CD4-positive, alpha-beta T cell treated with Interleukin-1 beta for 1 hour (primary cell): ENCODE results near the gene PAPPA2.
"Not testable (repeated sequence)": the region's sequence is repeated elsewhere in the genome, so short reads cannot be mapped to it uniquely, and the experiment has no call there.

Source experiments
- DNase-seq, 2 donors: peaks; one replicate each; pipeline ENCODE4 v3.0.0-alpha.2; 2020 to 2022

The PAPPA2 gene

DNA sequence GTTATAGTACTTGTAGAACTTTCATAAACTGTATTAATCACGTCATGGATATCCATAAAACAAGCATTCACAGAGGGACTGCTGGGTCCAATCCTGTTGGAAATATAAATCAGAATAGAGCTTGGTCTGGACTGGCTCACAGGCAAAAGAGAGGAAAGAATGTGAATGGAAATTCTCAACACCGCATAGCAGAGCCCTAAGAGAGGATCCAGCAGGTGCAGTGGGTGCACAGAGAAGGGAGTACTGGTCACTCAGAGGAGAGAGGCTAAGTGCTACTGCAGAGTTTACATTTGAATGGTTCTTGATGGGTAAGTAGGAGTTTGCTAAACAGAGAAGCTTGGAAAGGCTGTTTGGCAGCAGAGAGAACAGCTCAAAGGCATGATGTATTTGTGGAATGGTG is 231.7 kb downstream of the PAPPA2 start:
- DNase-seq, result no peak

DNA sequence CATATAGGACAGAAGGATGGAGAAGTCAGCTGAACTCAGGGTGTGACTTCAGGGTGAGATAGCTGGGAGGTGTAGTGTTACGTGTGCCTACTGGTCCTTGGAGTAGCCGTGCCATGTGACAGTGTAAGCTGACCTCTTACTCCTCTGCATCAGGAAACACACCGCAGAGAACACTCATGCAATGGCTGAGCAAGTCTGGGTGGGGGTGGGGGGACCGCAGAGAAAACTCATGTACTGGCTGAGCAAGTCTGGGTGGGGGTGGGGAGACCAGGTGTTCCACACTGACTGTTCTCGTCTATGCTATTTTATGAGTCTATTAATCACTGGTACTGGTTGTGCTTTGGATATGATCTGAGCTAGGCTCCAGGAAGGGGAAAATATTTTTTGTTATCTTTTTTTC is 233.1 kb downstream of the PAPPA2 start:
- no peak for DNase-seq

DNA sequence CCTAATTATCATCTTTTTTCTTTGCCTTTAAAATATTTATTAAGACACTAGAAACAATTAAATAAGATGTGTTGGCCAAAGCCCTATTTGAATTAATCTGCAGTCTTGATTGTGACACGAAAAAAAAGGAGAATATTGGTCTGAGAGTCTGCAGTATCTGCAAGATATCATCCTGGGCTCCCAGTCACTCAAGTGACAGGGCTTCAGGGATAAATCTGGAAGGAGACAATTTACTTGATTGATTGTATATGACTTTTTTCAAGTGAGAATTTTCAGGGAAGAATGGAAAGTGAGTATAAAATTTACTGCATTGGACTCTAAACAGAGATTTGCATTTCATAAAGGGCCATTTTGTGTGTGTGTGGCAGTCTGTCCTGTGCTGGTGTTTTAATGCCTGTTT is 233.7 kb downstream of the PAPPA2 start:
- DNase-seq, result no peak

DNA sequence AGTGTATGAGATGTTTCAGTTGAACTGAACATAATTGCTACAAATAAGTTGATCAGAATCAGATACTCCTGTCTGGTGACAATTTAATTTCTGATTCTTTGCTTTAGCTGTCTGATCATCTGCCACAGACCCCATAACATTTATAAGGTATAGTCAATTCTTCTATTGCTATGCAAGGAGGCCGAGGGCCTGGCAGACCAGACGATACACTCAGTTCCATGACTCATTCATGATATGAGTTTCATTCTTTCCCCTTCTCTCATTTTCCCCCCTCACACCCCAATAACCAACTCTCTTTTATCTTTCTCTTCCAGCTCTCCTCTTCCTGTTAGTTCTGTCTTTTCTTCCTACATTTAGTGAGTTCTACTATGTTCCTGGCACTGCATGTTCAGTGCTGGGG is 236.8 kb downstream of the PAPPA2 start:
- DNase-seq, result no peak

DNA sequence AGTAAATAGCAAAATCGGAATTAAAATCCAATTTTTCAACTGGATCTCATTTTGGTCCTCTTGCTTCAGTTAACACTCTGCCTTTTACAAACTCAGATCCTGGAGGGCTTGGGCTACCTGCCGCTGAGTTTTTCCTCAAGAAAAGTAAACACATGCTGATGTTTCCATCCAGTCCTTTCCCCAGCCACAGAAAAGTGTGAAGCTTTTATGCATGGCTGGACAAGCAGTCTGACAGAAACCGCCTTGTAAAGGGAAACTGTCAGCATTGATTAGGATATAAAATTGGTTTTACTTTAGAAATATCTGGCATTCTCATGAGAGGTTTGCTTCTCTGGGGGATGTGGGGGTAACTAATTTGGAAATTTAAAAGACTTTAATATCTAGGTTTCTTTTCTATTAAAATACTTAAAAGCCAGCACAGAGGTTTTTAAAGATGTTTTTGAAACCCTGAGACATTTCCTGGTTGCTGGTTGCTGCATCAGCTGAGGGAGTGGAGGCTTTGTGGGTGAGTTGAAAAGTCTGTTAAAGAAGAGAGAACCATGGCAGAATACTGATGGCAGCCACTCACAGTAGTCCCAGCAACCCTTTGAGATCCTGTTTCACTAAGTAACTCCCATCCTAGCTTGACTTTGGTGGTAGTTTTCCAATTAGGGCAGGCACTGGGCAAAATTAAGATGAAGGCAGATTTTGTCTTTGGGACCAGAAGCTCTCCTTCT is 238.3 kb downstream of the PAPPA2 start:
- DNase-seq, result no peak

DNA sequence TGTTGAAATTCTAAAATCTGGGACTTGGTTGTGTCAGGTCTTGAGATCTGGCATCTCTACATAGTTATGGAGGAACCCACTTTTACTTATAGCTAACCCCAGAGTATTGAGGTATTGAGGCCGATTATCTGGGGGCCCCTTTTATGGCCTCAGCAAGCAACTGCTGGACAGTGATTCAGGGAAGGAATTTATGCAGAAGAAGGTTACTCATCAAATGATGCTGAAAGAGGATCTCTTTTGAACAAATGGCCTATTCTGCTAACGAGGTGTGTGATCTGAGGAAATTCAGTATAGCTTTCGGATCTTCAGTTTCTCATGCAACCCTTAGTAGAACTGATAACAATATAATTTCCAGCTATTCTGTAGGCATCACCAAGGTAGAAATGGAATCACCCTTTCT is 239.9 kb downstream of the PAPPA2 start:
- DNase-seq, result no peak

DNA sequence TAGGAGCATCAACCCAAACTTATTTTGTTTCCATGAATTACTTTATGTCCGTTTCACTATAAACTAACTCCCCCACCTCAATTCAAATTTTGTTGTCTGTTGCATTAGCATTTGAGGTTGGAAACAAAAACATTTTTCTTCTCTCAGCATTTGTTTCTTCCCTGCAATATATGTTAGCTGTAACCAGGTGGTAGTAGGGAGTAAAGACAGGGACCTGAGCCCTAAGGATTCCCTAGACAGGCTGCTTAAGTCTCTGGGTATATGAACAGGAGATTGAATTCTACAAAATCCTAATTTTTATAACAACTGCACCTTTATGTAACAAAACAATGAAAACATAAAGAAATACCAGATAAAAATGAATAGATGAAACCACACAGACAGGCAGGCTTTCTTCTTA is 242.6 kb downstream of the PAPPA2 start:
- DNase-seq, result no peak

DNA sequence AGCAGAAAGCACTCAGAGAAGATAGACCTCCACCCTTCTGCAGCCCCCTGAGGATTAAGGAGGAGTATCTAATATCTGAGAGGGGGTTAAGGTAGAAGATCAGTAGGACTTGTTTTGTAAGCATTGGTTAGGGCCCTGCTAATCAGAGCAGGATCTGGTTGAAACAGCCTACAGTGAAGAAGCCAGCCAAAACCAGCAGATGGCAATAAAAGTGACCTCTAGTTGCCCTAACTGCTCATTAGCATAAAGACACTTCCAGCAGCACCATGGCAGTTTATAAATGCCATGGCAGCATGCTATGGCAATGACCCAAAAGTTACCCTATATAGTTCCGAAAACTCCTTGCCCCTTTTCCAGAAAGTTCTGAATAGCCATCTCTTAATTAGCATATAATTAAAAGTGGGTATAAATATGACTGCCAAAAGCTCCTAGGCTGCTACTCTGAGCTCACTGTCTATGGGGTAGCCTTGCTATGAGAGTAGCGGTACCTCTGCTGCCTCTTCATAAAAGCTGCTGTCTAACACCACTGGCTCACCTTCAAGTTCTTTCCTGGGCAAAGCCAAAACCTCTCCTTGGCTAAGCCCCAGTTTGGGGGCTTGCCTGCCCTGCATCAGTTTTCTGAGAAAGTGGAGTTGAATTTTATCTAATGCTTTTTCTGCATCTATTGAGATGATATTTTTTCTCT is 254.2 kb downstream of the PAPPA2 start:
- DNase-seq, result no peak

DNA sequence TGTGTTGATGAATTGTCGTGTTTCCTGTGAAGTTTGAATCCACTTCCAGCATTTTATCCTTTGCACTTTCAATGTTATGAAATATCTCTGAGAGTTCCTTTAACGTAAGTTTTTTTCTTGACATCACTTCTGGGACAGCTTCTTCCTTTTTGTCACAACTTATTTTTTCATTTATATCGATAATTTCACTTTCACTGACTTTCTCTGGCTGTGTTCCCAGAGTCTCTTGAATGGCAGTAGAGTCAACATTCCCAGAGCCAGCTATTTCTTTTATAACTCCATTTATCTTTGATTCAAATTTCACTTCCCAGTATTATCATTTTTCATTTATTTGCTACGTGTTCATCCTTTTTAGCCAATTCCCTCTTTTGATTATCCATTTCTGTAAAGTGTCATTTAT is 256.5 kb downstream of the PAPPA2 start:
- DNase-seq, result no peak

DNA sequence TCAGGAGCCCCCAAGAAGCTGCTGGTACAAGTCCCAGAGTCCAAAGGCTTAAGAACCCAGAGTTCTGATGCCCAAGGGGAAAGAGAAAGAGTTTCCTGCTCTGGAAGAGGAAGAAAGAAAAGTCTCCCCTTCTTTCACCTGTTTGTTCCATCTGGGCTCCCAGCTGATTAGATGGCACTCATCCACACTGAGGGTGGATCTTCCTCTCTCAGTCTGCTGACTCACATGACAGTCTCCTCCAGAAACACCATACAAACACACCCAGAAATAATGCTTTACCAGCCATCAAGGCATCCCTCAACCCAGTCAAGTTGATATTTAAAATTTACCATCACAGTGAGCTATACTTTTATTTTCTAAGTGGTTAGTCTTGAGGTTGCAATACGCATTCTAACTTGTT is 257.9 kb downstream of the PAPPA2 start:
- DNase-seq, result no peak

DNA sequence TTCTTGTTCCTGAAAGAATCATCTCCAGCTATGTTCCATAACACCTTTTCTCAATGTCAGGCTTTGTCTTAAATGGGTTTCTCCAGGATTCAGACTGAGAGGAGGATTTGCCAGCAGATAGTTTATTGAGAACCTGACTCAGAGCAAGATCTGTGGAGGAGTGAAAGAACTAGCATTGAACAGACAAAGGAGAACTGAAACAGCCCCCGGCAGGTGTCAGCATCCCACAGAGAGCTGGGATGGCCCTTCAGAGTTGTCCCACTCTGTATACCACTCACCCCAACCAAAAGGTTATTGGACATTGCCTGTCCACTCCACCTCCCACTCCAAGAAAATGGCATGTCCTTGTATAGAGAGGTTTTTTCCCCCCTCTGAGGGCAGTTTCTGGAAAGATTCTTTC is 270.7 kb downstream of the PAPPA2 start:
- DNase-seq, result no peak

DNA sequence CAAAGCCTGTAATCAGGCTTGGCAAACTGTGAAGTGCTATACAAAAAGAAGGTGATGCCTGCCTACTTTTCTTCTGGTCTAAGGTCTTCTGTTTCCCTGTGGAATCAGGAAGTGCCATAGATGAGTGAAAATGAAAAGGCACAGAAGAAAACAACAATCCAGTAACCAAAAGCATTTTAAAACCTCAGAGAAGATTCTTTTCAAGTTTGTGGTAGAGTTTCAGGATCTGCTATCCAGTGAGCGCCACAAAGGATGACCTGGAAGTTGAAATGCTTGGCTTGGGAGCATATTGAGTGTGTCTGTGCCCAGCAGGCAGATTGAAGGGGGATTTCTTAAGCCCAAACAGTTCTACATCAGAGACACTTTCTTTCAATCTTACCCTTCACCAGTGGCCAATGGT is 272.2 kb downstream of the PAPPA2 start:
- no peak for DNase-seq

DNA sequence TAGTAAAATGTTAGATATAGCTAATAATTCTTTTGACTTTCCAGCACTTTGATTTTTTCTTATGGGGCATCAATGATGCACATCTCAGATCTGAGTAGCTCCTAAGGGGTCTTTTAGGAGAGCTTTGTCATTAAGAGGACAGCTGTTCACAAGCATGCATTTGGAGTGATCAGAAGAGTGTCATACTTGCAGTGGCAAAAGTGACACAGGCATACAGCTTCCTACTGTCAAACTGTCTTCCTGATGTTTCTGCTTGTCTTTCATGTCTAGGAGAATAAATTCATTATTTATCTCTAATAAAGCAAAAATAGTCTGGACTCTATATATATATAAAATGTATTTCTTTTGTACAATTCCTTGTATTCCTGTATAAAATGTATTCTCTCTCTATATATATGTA is 273.0 kb downstream of the PAPPA2 start:
- no peak for DNase-seq

DNA sequence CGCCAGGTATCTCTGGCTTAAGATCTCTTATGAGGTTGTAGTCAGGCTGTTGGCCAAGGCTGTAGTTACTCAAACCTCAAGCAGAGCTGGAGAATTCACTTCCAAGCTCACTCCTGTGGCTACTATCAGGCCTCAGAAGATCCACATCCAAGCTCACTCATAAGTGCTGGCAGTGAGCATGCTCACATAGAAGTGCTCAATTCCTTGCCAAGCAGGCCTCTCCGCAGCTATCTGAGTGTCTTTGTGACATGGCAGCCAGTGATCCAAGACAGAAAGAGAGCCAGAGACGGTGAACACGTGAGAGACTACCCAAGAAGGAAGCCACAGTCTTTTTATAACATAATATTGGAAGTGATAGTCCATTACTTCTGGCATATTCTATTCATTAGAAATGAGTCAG is 278.2 kb downstream of the PAPPA2 start:
- no peak for DNase-seq

DNA sequence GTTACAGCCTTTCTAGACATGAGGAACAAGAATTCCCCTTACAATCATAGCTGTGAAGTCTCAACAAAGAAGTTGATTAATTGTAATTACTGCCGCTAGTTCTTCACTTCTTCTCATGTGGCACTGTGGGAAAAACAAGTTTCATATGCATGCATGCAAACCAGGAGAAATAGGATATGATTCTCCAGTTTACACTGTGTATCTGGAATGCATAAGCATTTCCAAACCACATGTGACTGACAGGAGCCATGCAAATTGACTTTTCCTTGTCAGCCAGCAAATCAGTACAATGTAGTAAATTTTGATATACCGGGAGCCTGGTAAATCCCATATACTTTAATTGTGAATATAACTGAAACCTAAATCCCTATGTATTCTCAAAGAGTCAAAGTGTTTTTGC is 279.3 kb downstream of the PAPPA2 start:
- DNase-seq, result no peak

DNA sequence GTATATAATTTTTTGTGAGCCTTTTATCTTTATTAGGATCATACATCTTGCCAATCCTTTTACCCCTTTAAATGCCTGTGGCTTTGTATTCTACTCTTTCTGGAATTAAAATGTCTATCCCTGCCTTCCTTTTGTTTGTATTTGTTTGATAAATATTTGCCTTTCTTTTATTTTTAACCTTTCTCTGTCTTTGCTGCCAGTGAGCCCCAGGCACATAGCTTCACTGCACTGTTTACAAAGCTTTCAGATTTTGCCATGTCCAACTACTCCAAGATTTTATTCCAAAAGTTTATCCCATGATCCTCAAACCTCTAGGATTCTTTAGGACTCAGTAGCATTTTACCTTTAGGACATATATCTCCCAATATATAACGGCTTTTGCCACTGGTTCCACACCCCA is 281.2 kb downstream of the PAPPA2 start:
- no peak for DNase-seq

DNA sequence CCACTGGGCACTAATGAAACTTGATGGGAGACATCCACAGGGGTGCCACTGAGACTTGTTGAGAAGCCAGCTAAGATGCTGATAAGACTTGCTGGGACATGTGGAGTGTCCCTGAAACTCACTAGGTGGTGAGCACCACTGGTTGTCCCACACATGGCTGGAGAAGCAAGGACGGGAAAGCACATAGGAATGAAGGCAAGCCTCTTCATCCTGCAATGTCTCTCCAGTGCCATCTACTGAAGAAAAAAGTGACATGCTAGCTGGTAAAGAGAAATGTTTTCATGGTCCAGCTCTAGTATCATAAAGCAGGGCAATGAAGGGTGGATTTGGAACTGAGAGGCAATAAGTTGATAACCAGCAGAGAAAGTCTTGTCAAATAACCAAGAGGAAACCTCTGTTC is 283.0 kb downstream of the PAPPA2 start:
- no peak for DNase-seq

DNA sequence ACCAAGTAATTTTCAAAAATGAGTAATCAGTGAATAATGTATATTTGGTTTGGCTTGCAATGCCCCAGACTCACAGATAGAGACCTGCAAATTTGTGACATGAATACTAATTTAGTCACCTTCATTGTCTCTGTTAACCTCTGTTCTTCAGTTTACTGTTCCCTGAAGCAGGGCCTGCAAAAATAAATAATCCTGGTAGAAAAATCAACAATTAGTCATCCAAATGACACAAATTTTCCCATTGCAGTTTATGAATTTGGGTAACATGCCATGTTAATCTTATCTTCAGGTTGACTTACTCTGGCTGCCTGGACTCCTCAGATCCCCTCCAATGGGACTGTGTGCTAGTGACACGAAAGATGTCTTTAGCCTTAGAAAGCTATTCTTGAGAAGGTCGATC is 289.5 kb downstream of the PAPPA2 start:
- no peak for DNase-seq

DNA sequence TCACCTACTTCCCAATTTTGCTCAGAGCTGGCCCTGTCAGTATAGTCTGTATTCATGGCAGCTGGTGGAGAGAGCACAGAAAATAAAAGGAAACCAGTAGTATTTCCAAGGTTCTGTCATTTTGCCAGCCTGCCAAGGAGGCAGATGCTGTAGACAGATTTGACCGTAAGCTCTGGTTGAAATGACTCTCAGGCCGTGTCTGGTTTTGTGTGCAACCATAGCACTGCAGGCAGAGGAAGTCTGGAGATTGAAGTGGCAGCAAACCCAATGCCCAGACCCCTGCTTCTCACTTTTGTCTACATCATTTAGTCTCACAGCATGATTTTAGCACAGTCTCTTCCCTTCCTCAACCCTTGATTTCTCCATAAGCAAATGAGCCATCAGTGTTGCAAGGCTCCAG is 291.7 kb downstream of the PAPPA2 start:
- DNase-seq, result no peak

DNA sequence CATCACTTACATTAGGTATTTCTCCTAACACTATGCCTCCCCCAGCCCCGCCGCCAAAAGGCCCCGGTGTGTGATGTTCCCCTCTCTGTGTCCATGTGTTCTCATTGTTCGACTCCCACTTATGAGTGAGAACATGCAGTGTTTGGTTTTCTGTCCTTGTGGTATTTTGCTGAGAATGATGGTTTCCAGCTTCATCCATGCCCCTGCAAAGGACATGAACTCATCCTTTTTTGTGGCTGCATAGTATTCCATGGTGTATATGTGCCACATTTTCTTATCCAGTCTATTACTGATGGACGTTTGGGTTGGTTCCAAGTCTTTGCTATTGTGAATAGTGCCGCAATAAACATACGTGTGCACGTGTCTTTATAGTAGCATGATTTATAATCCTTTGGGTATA is 293.8 kb downstream of the PAPPA2 start:
- not testable (repeated sequence) for DNase-seq

DNA sequence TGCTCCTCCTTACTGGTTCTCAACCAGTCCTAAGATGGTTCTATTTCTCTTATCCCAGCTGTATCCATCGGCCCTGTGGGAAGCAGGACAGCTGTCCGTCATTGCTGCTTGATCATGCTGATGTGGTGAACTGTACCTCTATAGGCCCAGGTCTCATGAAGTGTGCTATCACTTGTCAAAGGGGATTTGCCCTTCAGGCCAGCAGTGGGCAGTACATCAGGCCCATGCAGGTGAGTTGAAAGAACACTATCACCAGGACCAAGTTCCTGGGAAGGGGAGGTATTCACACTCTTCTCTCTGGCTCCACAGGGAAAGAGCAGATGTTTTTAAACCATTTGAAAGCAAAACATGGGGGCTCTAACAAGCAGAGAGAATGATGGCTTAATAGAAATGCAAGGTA is 302.6 kb downstream of the PAPPA2 start:
- DNase-seq, result no peak

DNA sequence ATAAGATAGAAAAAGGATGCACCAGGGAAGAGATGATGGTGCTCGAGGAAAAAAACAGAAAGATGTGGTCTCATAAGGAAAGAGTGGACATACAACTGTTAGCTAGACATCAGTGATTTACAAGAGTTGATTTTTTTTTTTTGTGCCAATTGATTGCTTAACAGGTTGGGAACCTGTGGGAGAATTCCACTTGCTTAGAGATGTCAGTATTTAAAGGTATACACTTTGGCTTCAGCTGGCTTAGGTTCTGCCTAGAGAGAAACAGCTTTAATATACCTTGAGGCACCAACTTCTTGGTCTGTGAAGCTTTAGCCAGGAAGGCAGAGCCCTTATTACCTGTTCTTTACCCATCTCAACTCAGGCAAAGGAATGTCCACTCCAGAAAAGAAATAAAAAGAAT is 303.8 kb downstream of the PAPPA2 start:
- no peak for DNase-seq

DNA sequence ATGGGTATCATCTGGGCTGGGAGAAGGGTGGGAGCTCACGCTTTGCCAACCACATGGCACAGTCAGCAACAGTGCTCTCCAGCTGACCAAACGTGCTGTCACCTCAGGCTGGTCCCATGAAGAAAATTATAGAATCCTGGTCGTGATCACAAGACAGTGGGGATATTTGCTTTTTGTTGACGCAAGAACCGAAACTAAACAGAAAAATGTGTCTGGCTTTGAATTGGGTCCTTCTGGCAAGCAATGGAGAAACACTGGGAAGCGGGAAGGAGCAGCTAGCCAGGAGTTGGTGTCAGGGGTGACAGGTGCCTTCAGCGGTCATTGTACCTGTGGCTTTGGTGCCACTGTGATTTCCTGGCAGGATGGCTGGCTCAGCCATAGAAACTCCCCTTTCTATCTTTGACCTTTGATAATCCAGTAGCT is 304.8 kb downstream of the PAPPA2 start:
- no peak for DNase-seq

DNA sequence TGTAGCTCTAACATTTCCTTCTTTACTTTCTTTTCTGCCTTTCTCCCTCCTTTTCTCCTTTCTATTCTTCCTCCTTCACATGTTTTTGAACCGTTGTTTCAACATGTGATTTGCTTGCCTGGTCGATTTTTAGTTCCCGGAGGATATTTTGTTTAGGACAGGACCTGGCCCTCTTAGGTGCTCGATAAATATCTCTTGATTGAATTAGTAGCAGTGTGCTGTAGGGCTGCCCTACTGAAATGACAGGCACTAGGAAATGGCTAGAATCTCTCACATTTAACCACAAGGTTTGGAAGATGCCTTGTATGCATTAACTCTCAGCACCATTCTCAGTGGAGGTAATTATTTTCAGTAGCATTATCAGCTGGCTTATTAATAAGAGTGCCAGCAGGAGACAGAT is 305.6 kb downstream of the PAPPA2 start:
- DNase-seq, result no peak

DNA sequence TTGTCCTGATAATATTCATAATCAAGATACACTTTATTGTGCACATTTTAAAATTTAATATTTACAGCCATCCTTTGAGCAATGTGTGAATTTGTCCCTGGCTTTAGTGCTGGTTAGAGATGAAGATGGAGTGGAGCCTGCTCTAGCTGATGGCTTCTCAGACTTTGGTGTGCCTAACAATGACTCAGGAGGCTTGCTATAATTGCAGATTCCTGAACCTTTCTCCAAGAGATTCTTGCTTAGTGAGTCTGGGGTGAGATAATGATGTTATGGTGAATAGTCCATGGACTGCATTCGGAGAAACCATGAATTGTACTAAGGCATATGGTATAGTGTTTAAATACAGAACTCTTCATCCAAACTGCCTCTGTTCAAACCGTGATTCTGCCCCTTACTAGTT is 307.1 kb downstream of the PAPPA2 start:
- DNase-seq, result no peak
